ENCODE data around the gene TBX10. TPM values are rescaled to one million over a fixed set of nuclear protein-coding genes. Genes with fewer than 3 reads are reported as not detected.

The TBX10 gene
- total and polyA plus RNA-seq, 12 donors: not detected

DNA sequence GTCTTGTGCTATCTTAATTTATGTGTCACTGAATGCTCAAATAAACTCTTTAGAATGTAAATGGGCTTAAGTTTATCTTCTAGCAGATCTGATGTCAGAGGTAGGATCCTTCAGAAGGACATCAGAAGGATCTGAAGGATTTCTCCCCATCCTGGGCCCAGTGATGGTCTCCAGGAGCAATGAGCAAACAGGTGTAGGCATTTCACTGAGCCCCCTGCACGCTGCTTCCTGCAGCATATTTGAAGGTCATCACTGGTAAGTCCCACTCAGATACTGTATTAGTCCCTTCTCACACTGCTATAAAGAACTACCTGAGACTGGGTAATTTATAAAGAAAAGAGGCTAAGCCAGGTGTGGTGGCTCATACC is 51.4 kb downstream of the TBX10 start:
- H3K4me3 ChIP-seq: no peak overlapping the region
- 73 to 90% (median 89%) methylated on average over 1 of the region's 1 CpG for WGBS, 4 donors
- H3K27ac ChIP-seq: no peak overlapping the region
- no peak for DNase-seq
- TF ChIP-seq CTCF (IDR thresholded peaks at IDR 0.05) (no peak), POLR2A (IDR thresholded peaks at IDR 0.05) (no peak)
- intact Hi-C loops (cut with DNase I): no loop called here
- H3K9me3 ChIP-seq (replicated peaks in 1 of 3): no peaks in the 10 kb centered on the region
- no peaks in the 10 kb centered on the region for H3K27me3 ChIP-seq
- H3K36me3 ChIP-seq (replicated peaks in 1 of 2): peaks cover 0 to 8% of the 10 kb centered on the region in 2 donors
- H3K4me1 ChIP-seq (replicated peaks in 1 of 2): peaks cover 4 to 10% of the 10 kb centered on the region in 2 donors

- 89 to 96% (median 94%) methylated on average over 5 of the region's 5 CpGs for WGBS, 4 donors
- intact Hi-C loops (cut with DNase I): no loop called here
- peaks cover 0 to 8% of the 10 kb centered on the region in 2 donors for H3K36me3 ChIP-seq (replicated peaks in 1 of 2)
Measured at GRCh38 chr11:67586568-67587250, 52.9 kb downstream of the TBX10 start.

DNA sequence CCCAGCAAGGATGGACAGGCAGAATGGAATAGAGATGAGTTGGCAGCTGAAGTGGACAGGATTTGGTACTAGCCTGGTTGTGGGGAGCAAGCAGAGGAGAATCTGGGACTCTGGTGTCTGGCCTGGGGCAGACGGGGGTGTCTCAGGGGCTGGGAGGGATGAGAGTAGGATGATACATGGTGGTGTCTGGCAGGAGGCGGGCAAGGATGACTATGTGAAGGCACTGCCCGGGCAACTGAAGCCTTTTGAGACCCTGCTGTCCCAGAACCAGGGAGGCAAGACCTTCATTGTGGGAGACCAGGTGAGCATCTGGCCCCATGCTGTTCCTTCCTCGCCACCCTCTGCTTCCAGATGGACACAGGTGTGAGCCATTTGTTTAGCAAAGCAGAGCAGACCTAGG is 53.7 kb downstream of the TBX10 start:
- H3K4me3 ChIP-seq: no peak overlapping the region
- 79 to 99% (median 95%) methylated on average over 4 of the region's 4 CpGs for WGBS, 4 donors
- DNase-seq: no peak
- peaks cover 4 to 10% of the 10 kb centered on the region in 2 donors for H3K4me1 ChIP-seq (replicated peaks in 1 of 2)
- H3K36me3 ChIP-seq (replicated peaks in 1 of 2): peaks cover 0 to 8% of the 10 kb centered on the region in 2 donors
- no peaks in the 10 kb centered on the region for H3K27me3 ChIP-seq
- TF ChIP-seq POLR2A (IDR thresholded peaks at IDR 0.05) (no peak), CTCF (IDR thresholded peaks at IDR 0.05) (no peak)
- H3K9me3 ChIP-seq (replicated peaks in 1 of 3): no peaks in the 10 kb centered on the region
- intact Hi-C loops (cut with DNase I): no loop called here
- H3K27ac ChIP-seq: no peak overlapping the region

More at GRCh38 chr11:67586568-67587250, 52.9 kb downstream of the TBX10 start:
- no peak overlapping the region for H3K4me3 ChIP-seq
- H3K27ac ChIP-seq: no peak overlapping the region
- no peak for DNase-seq
- peaks cover 4 to 10% of the 10 kb centered on the region in 2 donors for H3K4me1 ChIP-seq (replicated peaks in 1 of 2)
- no peaks in the 10 kb centered on the region for H3K27me3 ChIP-seq
- no peaks in the 10 kb centered on the region for H3K9me3 ChIP-seq (replicated peaks in 1 of 3)
- TF ChIP-seq POLR2A (IDR thresholded peaks at IDR 0.05) (no peak), CTCF (IDR thresholded peaks at IDR 0.05) (no peak)

GRCh38 chr11:67584881-67585873 is 54.4 kb downstream of the TBX10 start:
- peak in 2 of 7 donors; percentile 19 to 20 for DNase-seq
- Histone ChIP-seq H3K36me3 (replicated peaks in 1 of 2) (peaks cover 0 to 8% of the 10 kb centered on the region in 2 donors), H3K9me3 (replicated peaks in 1 of 3) (no peaks in the 10 kb centered on the region), H3K4me3 (peak overlapping the region in 1 of 4 donors; percentile 80), H3K27me3 (no peaks in the 10 kb centered on the region), H3K27ac (peak overlapping the region in 4 of 5 donors; percentile 94 to 96 (median 95)), H3K4me1 (replicated peaks in 1 of 2) (peaks cover 4 to 10% of the 10 kb centered on the region in 2 donors)
- 91 to 97% (median 91%) methylated on average over 14 to 21 of the region's 21 CpGs for WGBS, 4 donors
- intact Hi-C loops (cut with DNase I): no loop called here
- TF ChIP-seq CTCF (IDR thresholded peaks at IDR 0.05) (no peak), POLR2A (IDR thresholded peaks at IDR 0.05) (no peak)
